GM19193 (cell line): ENCODE data around the gene MBP.

Experiments used
- POLR2A ChIP-seq: IDR thresholded peaks from 4 replicates; pipeline ENCODE4 v1.6.1; 2011; ENCODE audit not compliant: insufficient read depth, insufficient read length; ENCODE audit errors: extremely low read depth

MBP gene

GRCh38 chr18:77061946-77062517, 70.6 kb downstream of the MBP start:
- peak; percentile 20 for TF ChIP-seq POLR2A

GRCh38 chr18:77061281-77061945, 71.2 kb downstream of the MBP start:
- TF ChIP-seq POLR2A: no peak

GRCh38 chr18:77060151-77060550, 72.4 kb downstream of the MBP start:
- no peak for TF ChIP-seq POLR2A

GRCh38 chr18:77059294-77059916, 73.2 kb downstream of the MBP start:
- TF ChIP-seq POLR2A: no peak

GRCh38 chr18:77058290-77058835, 74.2 kb downstream of the MBP start:
- TF ChIP-seq POLR2A: no peak

GRCh38 chr18:77057006-77057395, 75.6 kb downstream of the MBP start:
- TF ChIP-seq POLR2A: no peak

- no peak for TF ChIP-seq POLR2A
Measured at GRCh38 chr18:77056344-77057005, 76.1 kb downstream of the MBP start.

GRCh38 chr18:77055429-77056300, 76.9 kb downstream of the MBP start:
- peak; percentile 39 for TF ChIP-seq POLR2A

GRCh38 chr18:77054606-77055428, 77.8 kb downstream of the MBP start:
- TF ChIP-seq POLR2A: peak; percentile 29

GRCh38 chr18:77054288-77054605, 78.3 kb downstream of the MBP start:
- TF ChIP-seq POLR2A: peak; percentile 15

- TF ChIP-seq POLR2A: no peak
Measured at GRCh38 chr18:77053616-77054287, 78.8 kb downstream of the MBP start.

- TF ChIP-seq POLR2A: no peak
Measured at GRCh38 chr18:77052983-77053309, 79.6 kb downstream of the MBP start.

GRCh38 chr18:77052297-77052982, 80.1 kb downstream of the MBP start:
- no peak for TF ChIP-seq POLR2A

- TF ChIP-seq POLR2A: no peak
Measured at GRCh38 chr18:77051581-77052296, 80.8 kb downstream of the MBP start.
